Tibial nerve (tissue), 4 donors: ENCODE results near the gene NOL4L.

Source experiments
- EP300 ChIP-seq, 2 donors: sonication (generic); formaldehyde crosslinking; IDR thresholded peaks; one replicate each; pipeline ENCODE4 v1.6.1; 2017; ENCODE audit warnings: antibody characterized with exemption in 2 of 2, mild to moderate bottlenecking in 1 of 2
- POLR2A ChIP-seq, 2 donors: fragments of 450-650 bp; IDR thresholded peaks; one replicate each; pipeline ENCODE4 v1.6.1; 2017; ENCODE audit warnings: antibody characterized with exemption in 2 of 2, mild to moderate bottlenecking in 2 of 2, moderate library complexity in 2 of 2
- TF ChIP-seq, protein P1 (sequence below), 5 experiments: fragments of 200-600 bp in 3 of 5; fragments of 450-650 bp in 2 of 5; sonication (generic) in 3 of 5; IDR thresholded peaks; one replicate each; pipeline ENCODE4 v1.5.1; 2016 to 2019; ENCODE audit warnings: antibody characterized with exemption in 5 of 5, mild to moderate bottlenecking in 3 of 5, moderate library complexity in 2 of 5

- TF ChIP-seq, protein P1, sequence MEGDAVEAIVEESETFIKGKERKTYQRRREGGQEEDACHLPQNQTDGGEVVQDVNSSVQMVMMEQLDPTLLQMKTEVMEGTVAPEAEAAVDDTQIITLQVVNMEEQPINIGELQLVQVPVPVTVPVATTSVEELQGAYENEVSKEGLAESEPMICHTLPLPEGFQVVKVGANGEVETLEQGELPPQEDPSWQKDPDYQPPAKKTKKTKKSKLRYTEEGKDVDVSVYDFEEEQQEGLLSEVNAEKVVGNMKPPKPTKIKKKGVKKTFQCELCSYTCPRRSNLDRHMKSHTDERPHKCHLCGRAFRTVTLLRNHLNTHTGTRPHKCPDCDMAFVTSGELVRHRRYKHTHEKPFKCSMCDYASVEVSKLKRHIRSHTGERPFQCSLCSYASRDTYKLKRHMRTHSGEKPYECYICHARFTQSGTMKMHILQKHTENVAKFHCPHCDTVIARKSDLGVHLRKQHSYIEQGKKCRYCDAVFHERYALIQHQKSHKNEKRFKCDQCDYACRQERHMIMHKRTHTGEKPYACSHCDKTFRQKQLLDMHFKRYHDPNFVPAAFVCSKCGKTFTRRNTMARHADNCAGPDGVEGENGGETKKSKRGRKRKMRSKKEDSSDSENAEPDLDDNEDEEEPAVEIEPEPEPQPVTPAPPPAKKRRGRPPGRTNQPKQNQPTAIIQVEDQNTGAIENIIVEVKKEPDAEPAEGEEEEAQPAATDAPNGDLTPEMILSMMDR (IDR thresholded peaks at IDR 0.05) = no peak
- TF ChIP-seq POLR2A (IDR thresholded peaks at IDR 0.05) (no peak), EP300 (IDR thresholded peaks at IDR 0.05) (no peak)
Measured at GRCh38 chr20:32418376-32418775, 166.8 kb downstream of the NOL4L start.
